HS-5 (cell line): Measurements from ENCODE around the gene APOL6.
"Not testable (repeated sequence)": the region's sequence is repeated elsewhere in the genome, so short reads cannot be mapped to it uniquely, and the experiment has no call there.

ENCODE experiments used
- DNase-seq: peaks from one replicate; pipeline ENCODE4 v3.0.0-alpha.2; 2012; ENCODE audit warnings: low read depth

Gene APOL6

DNA sequence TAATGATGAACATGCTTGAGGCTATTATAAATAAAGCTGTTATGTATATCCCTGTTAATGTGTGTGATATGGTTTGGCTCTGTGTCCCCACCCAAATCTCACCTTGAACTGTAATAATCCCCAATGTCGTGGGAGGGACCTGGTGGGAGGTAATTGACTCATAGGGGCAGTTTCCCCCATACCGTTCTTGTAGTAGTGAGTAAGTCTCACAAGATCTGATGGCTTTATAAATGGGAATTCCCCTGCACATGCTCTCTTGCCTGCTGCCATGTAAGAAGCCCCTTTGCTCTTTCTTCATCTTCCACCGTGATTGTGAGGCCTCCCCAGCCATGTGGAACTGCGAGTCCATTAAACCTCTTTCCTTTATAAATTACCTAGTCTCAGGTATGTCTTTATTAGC lies 31.2 kb downstream of the APOL6 start:
- DNase-seq: not testable (repeated sequence)

- no peak for DNase-seq
These were observed 33.3 kb downstream of the APOL6 start for GRCh38 chr22:35681454-35682052.

GRCh38 chr22:35683560-35683959 lies 35.3 kb downstream of the APOL6 start:
- no peak for DNase-seq

DNA sequence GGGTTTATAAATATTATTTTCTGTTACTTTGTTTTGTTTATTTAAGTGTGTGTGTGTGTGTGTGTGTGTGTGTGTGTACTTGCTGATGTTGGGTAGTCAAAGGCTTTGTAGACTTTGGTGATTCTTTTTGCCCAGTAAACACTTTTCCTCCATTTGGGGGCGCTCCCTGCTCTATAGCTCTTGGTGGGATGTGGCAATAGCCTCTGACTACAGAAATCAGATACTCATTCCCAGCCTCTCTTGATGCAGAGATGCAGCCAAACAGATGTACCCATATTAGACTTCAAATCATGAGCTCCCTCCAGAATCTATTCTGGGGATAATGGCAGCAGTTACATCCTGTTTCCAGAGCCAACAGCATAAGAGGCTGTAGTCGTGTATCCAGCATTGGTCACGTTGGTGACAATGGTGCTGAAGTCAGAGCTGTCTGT lies 36.0 kb downstream of the APOL6 start:
- DNase-seq: no peak

DNA sequence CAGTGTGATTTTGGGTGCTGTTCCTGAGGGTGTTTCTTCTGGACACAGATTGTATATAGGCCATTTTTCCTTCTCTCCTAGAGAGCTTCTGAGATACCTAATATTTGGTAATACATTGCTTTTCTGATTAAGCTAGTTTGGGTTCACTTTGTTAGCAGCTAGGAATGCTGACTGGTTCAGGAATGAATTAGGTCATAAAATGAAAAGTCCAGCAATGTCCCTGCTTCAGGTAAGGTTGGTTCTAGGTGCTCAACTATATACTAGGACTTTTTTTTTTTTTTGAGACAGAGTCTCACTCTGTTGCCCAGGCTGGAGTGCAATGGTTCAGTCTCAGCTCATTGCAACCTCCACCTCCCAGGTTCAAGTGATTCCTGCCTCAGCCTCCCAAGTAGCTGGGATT lies 36.5 kb downstream of the APOL6 start:
- no peak for DNase-seq

GRCh38 chr22:35685731-35686130 lies 37.5 kb downstream of the APOL6 start:
- DNase-seq: no peak

DNA sequence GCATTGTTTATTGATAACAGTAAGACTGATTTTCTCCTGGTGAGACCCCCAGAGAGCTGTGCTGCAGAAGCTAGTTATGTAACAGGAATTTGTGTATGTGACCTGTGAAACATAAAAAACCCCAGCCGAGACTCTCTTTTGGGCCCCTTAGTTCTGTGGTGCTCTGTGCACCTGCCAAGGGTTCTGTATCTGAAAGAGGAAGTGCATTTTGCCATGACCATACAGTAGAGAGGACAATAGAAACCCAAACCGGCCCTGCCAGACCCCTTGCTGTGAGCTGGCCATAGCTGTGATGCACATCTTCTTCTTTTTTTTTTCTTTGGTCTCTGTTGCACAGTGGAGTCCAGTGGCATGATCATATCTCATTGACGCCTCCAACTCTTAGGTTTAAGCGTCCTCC lies 38.1 kb downstream of the APOL6 start:
- no peak for DNase-seq

DNA sequence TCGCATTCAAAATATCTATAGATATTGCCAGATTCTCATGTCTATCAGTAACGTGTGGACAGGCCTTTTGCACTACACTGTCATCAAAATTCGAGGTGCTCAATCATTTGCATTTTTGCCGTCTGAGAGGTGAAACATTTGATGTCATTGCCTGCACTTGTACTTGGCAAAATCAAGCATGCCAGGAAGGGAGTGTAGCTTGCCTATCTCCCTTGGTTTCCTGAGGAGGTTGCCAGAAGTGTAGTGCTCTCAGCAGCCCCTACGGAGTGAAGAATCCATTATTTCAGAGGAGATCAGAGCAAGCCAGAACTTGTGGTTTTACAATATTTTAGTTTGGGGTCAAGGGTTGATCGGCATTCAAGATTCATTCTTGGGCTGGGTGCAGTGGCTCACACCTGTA lies 39.2 kb downstream of the APOL6 start:
- no peak for DNase-seq

DNA sequence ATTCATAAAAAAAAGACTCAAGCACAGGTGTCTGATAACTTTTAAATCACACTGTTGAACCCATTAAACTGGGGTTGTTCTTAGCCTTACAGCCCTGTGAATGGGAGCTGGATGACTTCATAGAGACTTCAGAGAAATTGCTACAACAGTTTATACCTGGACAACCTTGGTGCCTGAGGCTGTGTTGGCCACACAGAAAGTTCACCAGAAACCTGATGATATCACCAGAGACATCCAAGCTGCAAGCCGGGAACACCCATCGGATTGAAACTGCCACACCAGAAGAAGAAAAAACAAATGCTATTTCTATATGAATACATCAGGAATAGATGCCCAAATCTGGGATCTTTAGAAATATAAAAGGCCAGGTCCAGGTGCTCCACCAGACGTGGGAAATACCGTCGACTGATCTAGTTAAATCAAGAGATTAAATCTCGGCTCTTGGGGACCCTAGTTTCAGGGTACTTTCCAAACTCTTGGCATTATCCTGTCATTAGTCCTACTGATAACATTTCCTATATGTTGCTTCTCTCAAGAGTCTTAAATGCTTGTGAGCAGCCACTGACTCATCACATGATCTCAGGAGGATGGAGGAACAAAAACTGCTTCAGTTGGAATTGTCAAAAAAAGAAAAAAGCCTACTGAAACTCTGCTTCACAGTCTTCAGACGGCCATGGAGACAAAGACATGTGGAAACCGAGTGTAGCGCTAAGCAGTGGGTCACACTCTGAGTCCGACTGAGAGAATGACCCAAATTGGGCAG lies 40.8 kb downstream of the APOL6 start:
- no peak for DNase-seq

GRCh38 chr22:35690001-35690400 lies 41.8 kb downstream of the APOL6 start:
- no peak for DNase-seq

GRCh38 chr22:35695202-35695601 lies 47.0 kb downstream of the APOL6 start:
- no peak for DNase-seq

DNA sequence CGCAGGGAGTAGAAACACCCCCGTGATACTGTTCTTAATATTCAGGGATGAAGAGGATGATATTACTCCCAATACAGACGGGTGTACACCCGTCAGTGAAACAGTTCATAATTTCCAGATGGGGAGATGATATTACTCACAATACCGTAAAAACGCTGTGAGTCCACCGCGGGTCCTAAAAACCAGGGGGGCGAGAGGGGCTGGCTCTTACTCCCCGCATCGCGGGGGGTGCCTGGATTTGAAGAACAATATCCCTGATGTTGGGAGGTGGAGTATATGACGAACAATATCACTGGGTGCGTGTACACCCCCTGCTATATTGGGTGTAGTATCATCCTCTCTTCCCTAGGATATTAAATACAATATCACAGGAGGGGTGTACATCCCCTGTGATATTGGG lies 48.9 kb downstream of the APOL6 start:
- no peak for DNase-seq

DNA sequence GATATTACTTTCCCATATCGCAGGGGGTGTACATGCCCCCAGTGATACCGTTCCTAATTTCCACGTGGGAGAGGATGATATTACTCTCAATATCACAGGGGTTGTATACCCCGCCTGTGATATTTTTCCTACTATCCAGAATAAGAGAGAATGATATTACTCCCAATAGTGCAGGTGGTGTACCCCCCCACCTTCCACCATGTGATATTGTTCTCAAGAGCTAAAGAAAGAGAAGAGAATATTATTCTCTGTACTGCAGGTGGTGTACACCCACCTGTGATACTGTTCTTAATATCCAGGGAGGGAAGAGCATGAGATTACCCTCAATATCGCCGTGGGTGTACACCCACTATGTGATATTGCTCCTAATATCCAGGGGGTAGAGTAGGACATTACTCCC lies 51.6 kb downstream of the APOL6 start:
- DNase-seq: not testable (repeated sequence)

DNA sequence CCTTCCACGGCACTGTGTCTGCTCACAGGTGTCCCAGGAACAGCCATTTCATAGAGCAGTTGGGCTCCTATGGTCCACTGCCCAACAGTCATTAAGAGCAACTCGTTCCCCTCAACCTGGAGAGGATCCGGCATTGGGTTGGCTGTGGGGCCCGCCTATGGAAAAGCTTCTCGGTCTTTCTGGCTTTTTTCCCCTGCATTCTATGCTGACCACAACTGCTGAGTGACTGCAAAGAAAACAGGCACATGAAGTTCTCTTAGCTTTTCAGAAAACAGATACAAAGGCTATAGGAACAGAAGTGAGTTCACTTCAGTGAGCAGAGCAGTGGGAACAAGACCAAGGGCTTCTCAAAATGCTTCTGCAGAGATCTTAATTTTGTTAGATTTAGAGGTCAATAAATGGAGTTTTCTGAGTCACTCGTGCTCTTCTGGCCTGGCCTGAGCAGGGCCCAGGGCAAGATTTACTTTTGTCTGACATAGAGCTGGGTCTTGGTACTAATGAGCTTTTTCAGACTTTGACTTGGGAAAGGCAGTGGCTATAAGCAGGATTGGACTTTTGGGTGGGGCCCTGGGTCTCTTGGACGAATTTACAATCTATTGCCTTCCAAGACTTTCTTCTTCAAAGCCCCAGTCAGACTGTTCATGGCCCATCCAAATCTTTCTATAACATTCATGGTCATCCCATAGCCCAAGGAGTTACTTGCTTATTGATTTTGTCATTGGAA lies 55.8 kb downstream of the APOL6 start:
- no peak for DNase-seq

- DNase-seq: peak; percentile 87
These were observed 56.9 kb downstream of the APOL6 start for GRCh38 chr22:35705141-35705540.

GRCh38 chr22:35708453-35708852 lies 60.2 kb downstream of the APOL6 start:
- DNase-seq: no peak

- no peak for DNase-seq
These were observed 60.7 kb downstream of the APOL6 start for GRCh38 chr22:35708917-35709316.

GRCh38 chr22:35711336-35711735 lies 63.1 kb downstream of the APOL6 start:
- DNase-seq: no peak

DNA sequence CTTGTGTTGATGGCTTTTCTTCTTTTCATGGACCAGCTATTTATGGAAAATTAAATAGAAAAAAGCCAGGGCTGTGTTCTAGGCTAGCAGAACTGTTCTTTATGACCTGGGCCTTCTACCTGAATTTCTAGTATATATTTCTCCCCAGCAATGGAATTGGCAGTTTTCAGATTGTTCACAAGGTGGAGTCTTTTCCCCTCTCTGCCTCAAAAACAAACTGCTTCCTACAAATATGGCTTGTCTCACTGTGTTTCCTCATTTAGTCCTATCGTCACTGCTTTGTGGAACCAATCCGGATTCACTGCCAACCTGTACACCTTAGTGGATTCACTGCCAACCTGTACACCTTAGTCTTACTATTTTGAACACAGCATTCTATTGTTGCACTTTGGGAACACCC lies 64.4 kb downstream of the APOL6 start:
- no peak for DNase-seq

GRCh38 chr22:35717572-35717971 lies 69.3 kb downstream of the APOL6 start, which contains the start of gene APOL5:
TSS of gene APOL5 (plus strand) at chr22:35717872. CDS start at chr22:35717872, 0 bp downstream.
- DNase-seq: no peak
